WTC11 (cell line): Measurements from ENCODE around the gene YAP1. TPM values are rescaled to one million over a fixed set of nuclear protein-coding genes. Genes with fewer than 3 reads are reported as not detected.

ENCODE experiments used
- ATAC-seq: fragments of 200-7000 bp; cut with Tn5 transposase; 2 replicates; pipeline ENCODE4 v1.10.0; 2021; ENCODE audit warnings: mild to moderate bottlenecking, moderate library complexity
- CTCF ChIA-PET: fragments of 300-600 bp; sonication (Branson Sonifier 250); formaldehyde crosslinking; loops from one replicate; lab custom pipeline; 2021; ENCODE audit warnings: antibody characterized with exemption; lab: Charles Lee
- POLR2A ChIA-PET: fragments of 350-600 bp; sonication (Branson Sonifier 250); formaldehyde crosslinking; loops from one replicate; lab custom pipeline; 2021; ENCODE audit warnings: antibody characterized with exemption; lab: Charles Lee
- DNase-seq: peaks from one replicate; pipeline ENCODE4 v3.0.0; 2021; ENCODE audit warnings: low spot score
- H3K27ac Mint-ChIP-seq: 2 replicates; pipeline ENCODE4 v1.8.0; 2021; ENCODE audit warnings: mixed read lengths
- H3K27me3 Mint-ChIP-seq: 2 replicates; pipeline ENCODE4 v1.8.0; 2021; ENCODE audit warnings: low read depth, mild to moderate bottlenecking, moderate library complexity, mixed read lengths
- H3K36me3 Mint-ChIP-seq: 2 replicates; pipeline ENCODE4 v1.8.0; 2021; ENCODE audit warnings: mixed read lengths
- H3K4me1 Mint-ChIP-seq: 2 replicates; pipeline ENCODE4 v1.8.0; 2022; ENCODE audit warnings: mixed read lengths
- H3K4me3 Mint-ChIP-seq: 2 replicates; pipeline ENCODE4 v1.8.0; 2021; ENCODE audit warnings: mild to moderate bottlenecking, moderate library complexity, mixed read lengths
- H3K9me3 Mint-ChIP-seq: 2 replicates; pipeline ENCODE4 v1.8.0; 2021; ENCODE audit warnings: mixed read lengths
- ATF1 ChIP-seq: sonication (generic); formaldehyde crosslinking; IDR thresholded peaks from 2 replicates; pipeline ENCODE4 v1.8.1; 2023; ENCODE audit warnings: mild to moderate bottlenecking, moderate library complexity, missing genetic modification reagents
- CREM ChIP-seq: sonication (generic); formaldehyde crosslinking; IDR thresholded peaks from 2 replicates; pipeline ENCODE4 v1.8.1; 2022; ENCODE audit warnings: mild to moderate bottlenecking, missing genetic modification reagents, moderate library complexity
- ESRRA ChIP-seq: sonication (generic); formaldehyde crosslinking; IDR thresholded peaks from 2 replicates; pipeline ENCODE4 v1.8.1; 2022; ENCODE audit warnings: mild to moderate bottlenecking, missing genetic modification reagents, borderline replicate concordance
- FOXK1 ChIP-seq: sonication (generic); formaldehyde crosslinking; IDR thresholded peaks from 2 replicates; pipeline ENCODE4 v1.8.0; 2022; ENCODE audit warnings: mild to moderate bottlenecking, moderate library complexity, missing genetic modification reagents
- GABPB1 ChIP-seq: sonication (generic); formaldehyde crosslinking; IDR thresholded peaks from 2 replicates; pipeline ENCODE4 v1.8.1; 2023; ENCODE audit warnings: mild to moderate bottlenecking, missing genetic modification reagents
- MYBL2 ChIP-seq: sonication (generic); formaldehyde crosslinking; IDR thresholded peaks from 2 replicates; pipeline ENCODE4 v1.8.1; 2023; ENCODE audit warnings: mild to moderate bottlenecking, moderate library complexity, missing genetic modification reagents
- NFYB ChIP-seq: sonication (generic); formaldehyde crosslinking; conservative IDR thresholded peaks from 2 replicates; pipeline ENCODE4 v1.8.0; 2022; ENCODE audit warnings: low read depth, missing genetic modification reagents
- NR1H2 ChIP-seq: sonication (generic); formaldehyde crosslinking; IDR thresholded peaks from 2 replicates; pipeline ENCODE4 v1.9.0; 2021; ENCODE audit warnings: mild to moderate bottlenecking, moderate library complexity, missing genetic modification reagents
- OVOL2 ChIP-seq: fragments of 250-450 bp; sonication (Bioruptor Pico); IDR thresholded peaks from 2 replicates; pipeline ENCODE4 v1.9.0; 2021; ENCODE audit warnings: mild to moderate bottlenecking, borderline replicate concordance
- ZBTB21 ChIP-seq: sonication (generic); formaldehyde crosslinking; IDR thresholded peaks from 2 replicates; pipeline ENCODE4 v1.8.1; 2023; ENCODE audit warnings: mild to moderate bottlenecking, missing genetic modification reagents, borderline replicate concordance
- ZNF121 ChIP-seq: sonication (generic); formaldehyde crosslinking; IDR thresholded peaks from 2 replicates; pipeline ENCODE4 v1.8.0; 2023; ENCODE audit warnings: missing genetic modification reagents
- ZNF425 ChIP-seq: fragments of 250-450 bp; sonication (Bioruptor Pico); conservative IDR thresholded peaks from 2 replicates; pipeline ENCODE4 v1.9.0; 2021; ENCODE audit warnings: mild to moderate bottlenecking
- ZNF671 ChIP-seq: fragments of 250-450 bp; sonication (Bioruptor Pico); IDR thresholded peaks from 2 replicates; pipeline ENCODE4 v1.8.0; 2021; ENCODE audit warnings: mild to moderate bottlenecking
- total RNA-seq: library from RNA; stranded (reverse); gene quantifications from 3 replicates; pipeline ENCODE4 v1.2.3, GENCODE V29; 2021
- TF ChIP-seq, protein P1 (sequence below): fragments of 250-450 bp; sonication (Bioruptor Pico); IDR thresholded peaks from 2 replicates; pipeline ENCODE4 v1.9.0; 2021; ENCODE audit warnings: mild to moderate bottlenecking, borderline replicate concordance
- TF ChIP-seq, protein P2 (sequence below): fragments of 250-450 bp; sonication (Bioruptor Pico); IDR thresholded peaks from 2 replicates; pipeline ENCODE4 v2.1.2; 2022; ENCODE audit warnings: mild to moderate bottlenecking, moderate library complexity

The YAP1 gene
- total RNA-seq, 1 experiment from 2014 or later, result 88.7 TPM

GRCh38 chr11:102251423-102251822 lies 141.2 kb downstream of the YAP1 start:
- no peaks in the 10 kb centered on the region for H3K9me3 Mint-ChIP-seq
- no peaks in the 10 kb centered on the region for H3K36me3 Mint-ChIP-seq
- CTCF ChIA-PET, result no interaction called here
- TF ChIP-seq NR1H2, result no peak
- no peak for TF ChIP-seq NFYB (CRISPR knock-in tag)
- no peak for TF ChIP-seq OVOL2 (CRISPR knock-in tag)
- TF ChIP-seq ATF1 (CRISPR knock-in tag), result no peak
- no peak for TF ChIP-seq MYBL2 (CRISPR knock-in tag)
- TF ChIP-seq ESRRA (CRISPR knock-in tag), result no peak
- no peak for TF ChIP-seq ZNF425
- TF ChIP-seq, protein P1, sequence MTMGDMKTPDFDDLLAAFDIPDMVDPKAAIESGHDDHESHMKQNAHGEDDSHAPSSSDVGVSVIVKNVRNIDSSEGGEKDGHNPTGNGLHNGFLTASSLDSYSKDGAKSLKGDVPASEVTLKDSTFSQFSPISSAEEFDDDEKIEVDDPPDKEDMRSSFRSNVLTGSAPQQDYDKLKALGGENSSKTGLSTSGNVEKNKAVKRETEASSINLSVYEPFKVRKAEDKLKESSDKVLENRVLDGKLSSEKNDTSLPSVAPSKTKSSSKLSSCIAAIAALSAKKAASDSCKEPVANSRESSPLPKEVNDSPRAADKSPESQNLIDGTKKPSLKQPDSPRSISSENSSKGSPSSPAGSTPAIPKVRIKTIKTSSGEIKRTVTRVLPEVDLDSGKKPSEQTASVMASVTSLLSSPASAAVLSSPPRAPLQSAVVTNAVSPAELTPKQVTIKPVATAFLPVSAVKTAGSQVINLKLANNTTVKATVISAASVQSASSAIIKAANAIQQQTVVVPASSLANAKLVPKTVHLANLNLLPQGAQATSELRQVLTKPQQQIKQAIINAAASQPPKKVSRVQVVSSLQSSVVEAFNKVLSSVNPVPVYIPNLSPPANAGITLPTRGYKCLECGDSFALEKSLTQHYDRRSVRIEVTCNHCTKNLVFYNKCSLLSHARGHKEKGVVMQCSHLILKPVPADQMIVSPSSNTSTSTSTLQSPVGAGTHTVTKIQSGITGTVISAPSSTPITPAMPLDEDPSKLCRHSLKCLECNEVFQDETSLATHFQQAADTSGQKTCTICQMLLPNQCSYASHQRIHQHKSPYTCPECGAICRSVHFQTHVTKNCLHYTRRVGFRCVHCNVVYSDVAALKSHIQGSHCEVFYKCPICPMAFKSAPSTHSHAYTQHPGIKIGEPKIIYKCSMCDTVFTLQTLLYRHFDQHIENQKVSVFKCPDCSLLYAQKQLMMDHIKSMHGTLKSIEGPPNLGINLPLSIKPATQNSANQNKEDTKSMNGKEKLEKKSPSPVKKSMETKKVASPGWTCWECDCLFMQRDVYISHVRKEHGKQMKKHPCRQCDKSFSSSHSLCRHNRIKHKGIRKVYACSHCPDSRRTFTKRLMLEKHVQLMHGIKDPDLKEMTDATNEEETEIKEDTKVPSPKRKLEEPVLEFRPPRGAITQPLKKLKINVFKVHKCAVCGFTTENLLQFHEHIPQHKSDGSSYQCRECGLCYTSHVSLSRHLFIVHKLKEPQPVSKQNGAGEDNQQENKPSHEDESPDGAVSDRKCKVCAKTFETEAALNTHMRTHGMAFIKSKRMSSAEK (CRISPR knock-in tag), result no peak
- no peak for TF ChIP-seq ZNF121 (CRISPR knock-in tag)
- TF ChIP-seq, protein P2, sequence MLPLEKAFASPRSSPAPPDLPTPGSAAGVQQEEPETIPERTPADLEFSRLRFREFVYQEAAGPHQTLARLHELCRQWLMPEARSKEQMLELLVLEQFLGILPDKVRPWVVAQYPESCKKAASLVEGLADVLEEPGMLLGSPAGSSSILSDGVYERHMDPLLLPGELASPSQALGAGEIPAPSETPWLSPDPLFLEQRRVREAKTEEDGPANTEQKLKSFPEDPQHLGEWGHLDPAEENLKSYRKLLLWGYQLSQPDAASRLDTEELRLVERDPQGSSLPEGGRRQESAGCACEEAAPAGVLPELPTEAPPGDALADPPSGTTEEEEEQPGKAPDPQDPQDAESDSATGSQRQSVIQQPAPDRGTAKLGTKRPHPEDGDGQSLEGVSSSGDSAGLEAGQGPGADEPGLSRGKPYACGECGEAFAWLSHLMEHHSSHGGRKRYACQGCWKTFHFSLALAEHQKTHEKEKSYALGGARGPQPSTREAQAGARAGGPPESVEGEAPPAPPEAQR (CRISPR knock-in tag), result no peak
- no peak for TF ChIP-seq FOXK1 (CRISPR knock-in tag)
- TF ChIP-seq ZBTB21 (CRISPR knock-in tag), result no peak
- no peak for DNase-seq
- no peak for ATAC-seq
- H3K4me3 Mint-ChIP-seq, result no peak overlapping the region
- POLR2A ChIA-PET, result interaction anchor here (0.6 kb wide), 1 partner anchor 15 kb away, joined by 7 read pairs; no protein-coding TSS in a partner anchor
- no peak overlapping the region for H3K27ac Mint-ChIP-seq
- H3K4me1 Mint-ChIP-seq, result peaks cover 14% of the 10 kb centered on the region
- H3K27me3 Mint-ChIP-seq, result no peaks in the 10 kb centered on the region

DNA sequence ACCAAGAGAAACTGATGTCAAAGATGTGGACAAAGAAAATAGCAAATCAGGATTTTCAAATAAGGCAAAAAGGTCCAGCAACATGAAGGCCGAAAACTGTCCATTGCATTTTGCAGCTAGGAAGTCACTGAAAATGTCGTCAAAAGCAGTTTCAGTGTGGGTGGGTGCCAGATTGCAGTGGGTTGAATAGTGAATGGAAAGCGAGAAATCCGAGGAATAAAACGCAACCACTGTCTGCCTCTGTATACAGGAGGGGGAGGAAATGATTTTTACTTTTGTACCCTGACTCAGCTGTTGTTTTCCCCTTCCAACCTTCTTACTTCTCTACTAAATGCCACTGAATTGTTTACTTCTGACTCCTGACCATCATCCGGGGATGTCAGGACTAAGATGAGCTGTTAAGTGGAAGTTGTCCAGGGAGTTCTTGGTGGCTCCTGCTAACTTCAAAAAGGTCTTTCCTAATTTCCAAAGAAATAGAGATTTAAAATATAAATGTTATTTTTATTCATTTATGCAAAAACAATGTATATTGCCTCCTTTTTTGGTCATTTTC lies 142.2 kb downstream of the YAP1 start:
- Mint-ChIP-seq H3K4me1 (peaks cover 14% of the 10 kb centered on the region), H3K4me3 (no peak overlapping the region), H3K9me3 (no peaks in the 10 kb centered on the region), H3K36me3 (no peaks in the 10 kb centered on the region), H3K27me3 (no peaks in the 10 kb centered on the region), H3K27ac (no peak overlapping the region)
- ChIA-PET CTCF (interaction anchor here (1.1 to 4.5 kb wide), 7 partner anchors 16 to 338 kb away, joined by 3 to 61 read pairs (median 3); partner anchors contain the start of gene CEP126), POLR2A (interaction anchor here (0.5 kb wide), 1 partner anchor 129 kb away, joined by 4 read pairs; no protein-coding TSS in a partner anchor)
- ATAC-seq, result no peak
- no peak for TF ChIP-seq GABPB1 (CRISPR knock-in tag)
- no peak for TF ChIP-seq CREM (CRISPR knock-in tag)
- TF ChIP-seq ZNF671 (CRISPR knock-in tag), result no peak
- DNase-seq, result no peak
